C4-2B (cell line): ENCODE results near the gene CTLA4.

Experiments
- CTCF ChIP-seq: fragments of 450-650 bp; conservative IDR thresholded peaks from 2 replicates; pipeline ENCODE4 v1.5.1; 2017; ENCODE audit warnings: mild to moderate bottlenecking
- ZFX ChIP-seq: fragments of 450-650 bp; IDR thresholded peaks from 2 replicates; pipeline ENCODE4 v1.6.1; 2017

- TF ChIP-seq CTCF (no peak), ZFX (no peak)
Measured at GRCh38 chr2:203889944-203890343, 22.4 kb downstream of the CTLA4 start.
